ENCODE results near the gene OPCML. TPM values are rescaled to one million over a fixed set of nuclear protein-coding genes. Genes with fewer than 3 reads are reported as not detected.

Gene OPCML
- total and polyA plus RNA-seq, 4 donors, result under 0.01 to 0.01 TPM; not detected in 2

- WGBS, result 93% methylated on average over 3 of the region's 3 CpGs
- Histone ChIP-seq H3K27me3 (ENCODE audit: control insufficient read depth in 4 of 4, insufficient read depth in 4 of 4, low read length in 3 of 4) (no peaks in the 10 kb centered on the region), H3K9me3 (ENCODE audit: control insufficient read depth in 4 of 4, low read length in 3 of 4) (no peaks in the 10 kb centered on the region), H3K4me1 (ENCODE audit: control insufficient read depth in 4 of 4, insufficient read depth in 4 of 4, low read length in 3 of 4) (no peaks in the 10 kb centered on the region), H3K4me3 (ENCODE audit: low read depth in 1 of 3, low read length in 3 of 3) (no peak overlapping the region), H3K36me3 (ENCODE audit: control insufficient read depth in 4 of 4, insufficient read depth in 3 of 4, low read depth in 1 of 4, low read length in 3 of 4) (no peaks in the 10 kb centered on the region), H3K27ac (ENCODE audit: low read depth in 1 of 2, low read length in 2 of 2) (no peak overlapping the region), H3K9ac (ENCODE audit: low read depth in 1 of 2, low read length in 2 of 2) (no peak overlapping the region)
- DNase-seq (ENCODE audit: low spot score), result no peak
- TF ChIP-seq, protein P1, sequence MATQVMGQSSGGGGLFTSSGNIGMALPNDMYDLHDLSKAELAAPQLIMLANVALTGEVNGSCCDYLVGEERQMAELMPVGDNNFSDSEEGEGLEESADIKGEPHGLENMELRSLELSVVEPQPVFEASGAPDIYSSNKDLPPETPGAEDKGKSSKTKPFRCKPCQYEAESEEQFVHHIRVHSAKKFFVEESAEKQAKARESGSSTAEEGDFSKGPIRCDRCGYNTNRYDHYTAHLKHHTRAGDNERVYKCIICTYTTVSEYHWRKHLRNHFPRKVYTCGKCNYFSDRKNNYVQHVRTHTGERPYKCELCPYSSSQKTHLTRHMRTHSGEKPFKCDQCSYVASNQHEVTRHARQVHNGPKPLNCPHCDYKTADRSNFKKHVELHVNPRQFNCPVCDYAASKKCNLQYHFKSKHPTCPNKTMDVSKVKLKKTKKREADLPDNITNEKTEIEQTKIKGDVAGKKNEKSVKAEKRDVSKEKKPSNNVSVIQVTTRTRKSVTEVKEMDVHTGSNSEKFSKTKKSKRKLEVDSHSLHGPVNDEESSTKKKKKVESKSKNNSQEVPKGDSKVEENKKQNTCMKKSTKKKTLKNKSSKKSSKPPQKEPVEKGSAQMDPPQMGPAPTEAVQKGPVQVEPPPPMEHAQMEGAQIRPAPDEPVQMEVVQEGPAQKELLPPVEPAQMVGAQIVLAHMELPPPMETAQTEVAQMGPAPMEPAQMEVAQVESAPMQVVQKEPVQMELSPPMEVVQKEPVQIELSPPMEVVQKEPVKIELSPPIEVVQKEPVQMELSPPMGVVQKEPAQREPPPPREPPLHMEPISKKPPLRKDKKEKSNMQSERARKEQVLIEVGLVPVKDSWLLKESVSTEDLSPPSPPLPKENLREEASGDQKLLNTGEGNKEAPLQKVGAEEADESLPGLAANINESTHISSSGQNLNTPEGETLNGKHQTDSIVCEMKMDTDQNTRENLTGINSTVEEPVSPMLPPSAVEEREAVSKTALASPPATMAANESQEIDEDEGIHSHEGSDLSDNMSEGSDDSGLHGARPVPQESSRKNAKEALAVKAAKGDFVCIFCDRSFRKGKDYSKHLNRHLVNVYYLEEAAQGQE (IDR thresholded peaks at IDR 0.05), result no peak
- TF ChIP-seq RAD21 (IDR thresholded peaks at IDR 0.05), result no peak
- TF ChIP-seq RXRA (IDR thresholded peaks at IDR 0.05), result no peak
- TF ChIP-seq EGR1 (IDR thresholded peaks at IDR 0.05; ENCODE audit: low read depth in 2 of 2), result no peak
- TF ChIP-seq, protein P2, sequence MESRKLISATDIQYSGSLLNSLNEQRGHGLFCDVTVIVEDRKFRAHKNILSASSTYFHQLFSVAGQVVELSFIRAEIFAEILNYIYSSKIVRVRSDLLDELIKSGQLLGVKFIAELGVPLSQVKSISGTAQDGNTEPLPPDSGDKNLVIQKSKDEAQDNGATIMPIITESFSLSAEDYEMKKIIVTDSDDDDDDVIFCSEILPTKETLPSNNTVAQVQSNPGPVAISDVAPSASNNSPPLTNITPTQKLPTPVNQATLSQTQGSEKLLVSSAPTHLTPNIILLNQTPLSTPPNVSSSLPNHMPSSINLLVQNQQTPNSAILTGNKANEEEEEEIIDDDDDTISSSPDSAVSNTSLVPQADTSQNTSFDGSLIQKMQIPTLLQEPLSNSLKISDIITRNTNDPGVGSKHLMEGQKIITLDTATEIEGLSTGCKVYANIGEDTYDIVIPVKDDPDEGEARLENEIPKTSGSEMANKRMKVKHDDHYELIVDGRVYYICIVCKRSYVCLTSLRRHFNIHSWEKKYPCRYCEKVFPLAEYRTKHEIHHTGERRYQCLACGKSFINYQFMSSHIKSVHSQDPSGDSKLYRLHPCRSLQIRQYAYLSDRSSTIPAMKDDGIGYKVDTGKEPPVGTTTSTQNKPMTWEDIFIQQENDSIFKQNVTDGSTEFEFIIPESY (IDR thresholded peaks at IDR 0.05), result no peak
- TF ChIP-seq GABPA (IDR thresholded peaks at IDR 0.05 in 1 of 2, conservative IDR thresholded peaks at IDR 0.05 in 1 of 2), result no peak
- TF ChIP-seq, protein P3, sequence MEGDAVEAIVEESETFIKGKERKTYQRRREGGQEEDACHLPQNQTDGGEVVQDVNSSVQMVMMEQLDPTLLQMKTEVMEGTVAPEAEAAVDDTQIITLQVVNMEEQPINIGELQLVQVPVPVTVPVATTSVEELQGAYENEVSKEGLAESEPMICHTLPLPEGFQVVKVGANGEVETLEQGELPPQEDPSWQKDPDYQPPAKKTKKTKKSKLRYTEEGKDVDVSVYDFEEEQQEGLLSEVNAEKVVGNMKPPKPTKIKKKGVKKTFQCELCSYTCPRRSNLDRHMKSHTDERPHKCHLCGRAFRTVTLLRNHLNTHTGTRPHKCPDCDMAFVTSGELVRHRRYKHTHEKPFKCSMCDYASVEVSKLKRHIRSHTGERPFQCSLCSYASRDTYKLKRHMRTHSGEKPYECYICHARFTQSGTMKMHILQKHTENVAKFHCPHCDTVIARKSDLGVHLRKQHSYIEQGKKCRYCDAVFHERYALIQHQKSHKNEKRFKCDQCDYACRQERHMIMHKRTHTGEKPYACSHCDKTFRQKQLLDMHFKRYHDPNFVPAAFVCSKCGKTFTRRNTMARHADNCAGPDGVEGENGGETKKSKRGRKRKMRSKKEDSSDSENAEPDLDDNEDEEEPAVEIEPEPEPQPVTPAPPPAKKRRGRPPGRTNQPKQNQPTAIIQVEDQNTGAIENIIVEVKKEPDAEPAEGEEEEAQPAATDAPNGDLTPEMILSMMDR (IDR thresholded peaks at IDR 0.05; ENCODE audit: low read depth, low read length, missing input control), result no peak
- TF ChIP-seq HNF4A (conservative IDR thresholded peaks at IDR 0.05), result no peak
- TF ChIP-seq FOXA1 (IDR thresholded peaks at IDR 0.05), result no peak
- no peak for TF ChIP-seq YY1 (IDR thresholded peaks at IDR 0.05)
- no peak for TF ChIP-seq HNF4G (IDR thresholded peaks at IDR 0.05)
Measured at GRCh38 chr11:132935383-132935782, 596.9 kb downstream of the OPCML start.

DNA sequence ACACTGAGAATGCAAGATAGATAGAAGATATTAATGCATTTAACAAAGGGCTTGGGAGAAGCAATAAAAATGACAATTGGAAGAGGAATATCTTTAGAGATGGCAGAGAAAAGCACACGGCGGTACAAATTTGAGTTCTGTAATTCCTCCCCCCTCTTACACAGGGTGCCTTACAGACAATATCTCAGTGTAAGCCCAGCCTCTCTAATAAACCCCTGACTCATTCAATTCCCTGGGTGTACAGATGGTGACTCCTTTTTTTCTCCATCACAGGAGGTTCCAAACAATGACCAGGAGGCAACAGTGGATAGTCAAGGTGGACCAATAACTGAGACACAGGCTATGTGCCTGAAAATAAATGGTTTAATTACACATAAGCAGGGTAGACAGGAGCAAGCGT is 598.6 kb downstream of the OPCML start:
- Histone ChIP-seq H3K4me3 (ENCODE audit: low read depth in 1 of 3, low read length in 3 of 3) (no peak overlapping the region), H3K27me3 (ENCODE audit: control insufficient read depth in 4 of 4, insufficient read depth in 4 of 4, low read length in 3 of 4) (no peaks in the 10 kb centered on the region), H3K4me1 (ENCODE audit: control insufficient read depth in 4 of 4, insufficient read depth in 4 of 4, low read length in 3 of 4) (no peaks in the 10 kb centered on the region), H3K9me3 (ENCODE audit: control insufficient read depth in 4 of 4, low read length in 3 of 4) (no peaks in the 10 kb centered on the region), H3K9ac (ENCODE audit: low read depth in 1 of 2, low read length in 2 of 2) (no peak overlapping the region), H3K27ac (ENCODE audit: low read depth in 1 of 2, low read length in 2 of 2) (no peak overlapping the region), H3K36me3 (ENCODE audit: control insufficient read depth in 4 of 4, insufficient read depth in 3 of 4, low read depth in 1 of 4, low read length in 3 of 4) (no peaks in the 10 kb centered on the region)
- no peak for DNase-seq (ENCODE audit: low spot score)
- whole genome bisulfite sequencing, result 93% methylated on average over 3 of the region's 3 CpGs
- TF ChIP-seq, protein P4, sequence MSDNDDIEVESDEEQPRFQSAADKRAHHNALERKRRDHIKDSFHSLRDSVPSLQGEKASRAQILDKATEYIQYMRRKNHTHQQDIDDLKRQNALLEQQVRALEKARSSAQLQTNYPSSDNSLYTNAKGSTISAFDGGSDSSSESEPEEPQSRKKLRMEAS (IDR thresholded peaks at IDR 0.05), result no peak
- no peak for TF ChIP-seq RXRA (IDR thresholded peaks at IDR 0.05)
- no peak for TF ChIP-seq FOXA2 (IDR thresholded peaks at IDR 0.05)
- no peak for TF ChIP-seq HNF4A (conservative IDR thresholded peaks at IDR 0.05)
- TF ChIP-seq SP1 (IDR thresholded peaks at IDR 0.05), result no peak
- TF ChIP-seq, protein P3 (IDR thresholded peaks at IDR 0.05; ENCODE audit: low read depth, low read length, missing input control), result no peak
- TF ChIP-seq, protein P1 (IDR thresholded peaks at IDR 0.05), result no peak
- TF ChIP-seq GABPA (IDR thresholded peaks at IDR 0.05 in 1 of 2, conservative IDR thresholded peaks at IDR 0.05 in 1 of 2), result no peak
